Fibroblast of upper back skin (primary cell): ENCODE data around the gene TCL1A.
"Not testable (repeated sequence)": the region's sequence is repeated elsewhere in the genome, so short reads cannot be mapped to it uniquely, and the experiment has no call there.

ENCODE experiments used
- DNase-seq: peaks from one replicate; pipeline ENCODE4 v3.0.0-alpha.2; 2013

TCL1A gene

DNA sequence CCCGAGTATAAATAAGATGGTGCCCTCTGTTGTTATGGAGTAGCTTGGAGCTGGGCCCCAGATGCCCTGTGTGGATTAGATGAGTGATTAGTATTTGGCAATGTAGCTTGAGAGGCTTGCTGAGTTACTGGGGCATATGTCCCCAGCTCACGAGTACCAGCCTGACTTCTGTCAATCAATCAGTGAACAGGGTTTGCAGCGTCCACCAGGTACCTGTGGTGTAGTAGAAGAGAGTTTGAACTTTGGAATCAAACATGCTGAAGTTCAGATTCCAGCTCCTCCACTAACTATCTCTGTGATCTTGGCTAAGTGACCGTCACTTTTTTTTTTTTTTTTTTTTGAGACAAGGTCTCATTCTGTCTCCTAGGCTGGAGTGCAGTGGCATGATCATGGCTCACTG lies 39.3 kb downstream of the TCL1A start:
- no peak for DNase-seq

DNA sequence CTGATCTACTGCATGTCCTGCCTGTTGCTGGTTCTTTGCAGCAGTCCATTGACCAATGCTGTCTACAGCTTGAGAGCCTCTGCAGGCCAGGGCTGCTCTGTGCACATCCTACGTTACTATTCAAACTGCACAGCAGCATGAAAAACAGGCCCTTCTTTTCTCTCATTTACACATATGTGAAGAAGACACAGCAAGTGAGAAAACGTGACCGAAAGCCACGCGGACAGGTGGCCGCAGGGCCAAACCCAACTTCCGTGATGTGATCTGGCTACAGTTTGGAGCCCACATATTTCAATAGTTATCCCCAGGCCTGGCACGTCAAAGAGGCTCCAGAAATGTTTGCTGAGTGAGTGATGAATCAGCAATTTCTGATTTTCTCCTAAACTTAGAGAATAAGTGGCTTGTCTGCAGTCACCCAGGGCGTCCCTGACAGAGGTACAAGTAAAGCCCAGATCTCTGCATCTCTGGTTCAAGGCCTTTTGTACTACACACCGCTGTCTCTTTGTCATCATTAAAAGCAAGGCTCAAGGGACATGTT lies 45.6 kb downstream of the TCL1A start:
- DNase-seq = no peak

DNA sequence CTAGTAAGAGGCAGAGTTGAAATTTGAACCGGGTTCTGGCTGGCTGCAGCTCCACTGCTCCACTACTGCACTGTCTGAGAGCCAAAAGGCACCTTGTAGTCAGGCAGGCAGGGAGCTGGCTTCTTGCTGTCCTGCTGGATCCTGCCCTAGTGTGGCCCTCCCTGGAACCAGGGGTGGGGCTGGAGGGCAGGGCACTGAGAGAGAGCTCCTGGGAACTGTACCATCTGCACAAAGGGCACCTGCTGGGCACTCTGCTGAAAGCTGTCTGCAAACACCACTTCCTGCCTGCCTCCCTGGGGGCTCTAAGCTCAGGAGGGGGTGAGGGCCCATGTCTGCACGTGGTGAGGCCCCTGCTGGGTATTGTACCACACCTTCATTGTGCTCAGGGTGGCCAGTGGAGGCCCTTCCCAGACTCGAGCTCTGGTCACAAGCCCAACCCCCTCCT lies 46.7 kb downstream of the TCL1A start:
- DNase-seq = no peak

DNA sequence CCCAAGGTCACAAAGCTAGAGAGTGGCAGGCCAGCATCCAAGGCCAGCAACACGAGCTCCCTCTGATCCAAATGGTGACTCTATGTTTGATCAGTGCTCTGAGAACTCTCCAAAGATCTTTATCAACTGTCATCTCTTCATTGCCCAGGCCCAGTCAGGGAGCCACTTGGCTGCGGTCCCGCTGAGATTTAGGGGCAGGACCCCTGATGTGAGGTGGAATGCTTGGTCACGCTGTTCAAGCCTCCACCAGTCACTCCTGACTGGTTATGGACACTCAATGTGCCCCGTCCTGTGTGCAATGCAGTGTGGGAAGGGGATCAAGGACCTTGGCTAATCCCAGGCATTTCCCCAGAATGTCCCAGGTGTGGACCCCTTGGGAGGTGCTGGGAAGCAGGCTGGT lies 47.5 kb downstream of the TCL1A start:
- no peak for DNase-seq

DNA sequence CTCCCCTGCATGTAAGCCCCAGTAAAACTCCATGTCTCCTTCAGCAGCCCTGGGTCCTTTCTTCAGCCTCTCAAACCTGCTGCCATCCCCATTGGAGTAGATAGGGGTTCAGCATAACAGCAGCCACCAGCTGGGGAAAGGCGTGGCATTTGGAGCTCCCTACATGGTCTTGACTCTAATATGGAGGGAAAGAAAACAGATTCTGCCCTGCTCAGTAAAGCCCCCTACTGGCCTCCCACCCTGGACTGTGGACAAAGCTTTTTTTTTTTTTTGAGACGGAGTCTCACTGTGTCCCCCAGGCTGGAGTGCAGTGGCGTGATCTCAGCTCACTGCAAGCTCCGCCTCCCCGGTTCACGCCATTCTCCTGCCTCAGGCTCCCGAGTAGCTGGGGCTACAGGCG lies 48.4 kb downstream of the TCL1A start:
- DNase-seq = not testable (repeated sequence)

DNA sequence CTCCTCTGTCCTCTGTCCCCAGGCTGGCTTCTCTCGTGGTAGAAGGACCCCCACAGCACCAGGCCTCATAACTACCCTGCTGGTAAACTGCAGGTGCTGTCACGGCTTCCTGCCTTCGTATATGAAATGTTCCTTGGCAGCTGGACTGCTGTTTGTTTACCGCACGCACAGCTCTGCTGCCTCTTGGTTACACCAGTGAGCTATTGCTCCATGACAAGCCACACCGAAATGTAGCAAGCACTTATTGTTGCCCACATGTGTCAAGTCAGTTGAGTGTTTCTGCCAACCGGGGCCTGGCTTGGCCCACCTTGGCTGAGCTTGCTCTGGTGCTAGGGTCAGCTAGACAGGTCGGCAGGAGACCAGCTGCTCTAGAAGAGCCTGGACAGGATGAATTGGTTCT lies 49.4 kb downstream of the TCL1A start:
- DNase-seq = no peak

DNA sequence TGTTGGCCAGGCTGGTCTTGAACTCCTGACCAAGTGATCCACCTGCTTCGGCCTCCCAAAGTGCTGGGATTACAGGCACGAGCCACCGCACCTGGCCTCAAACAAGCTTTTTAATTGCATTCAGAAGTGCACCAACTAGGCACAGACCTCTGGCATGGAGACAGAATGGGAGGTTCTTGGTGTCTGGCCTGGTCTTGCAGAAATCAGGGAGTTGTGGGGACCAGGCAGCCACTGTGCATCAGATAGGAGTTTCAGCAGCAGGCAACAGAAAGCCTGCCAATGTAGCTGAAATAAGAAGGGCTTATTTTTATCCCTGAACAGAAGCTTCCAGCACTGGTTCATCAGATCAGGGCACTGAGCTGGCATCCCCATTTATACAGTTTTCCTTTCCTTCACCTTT lies 49.9 kb downstream of the TCL1A start:
- DNase-seq = no peak

DNA sequence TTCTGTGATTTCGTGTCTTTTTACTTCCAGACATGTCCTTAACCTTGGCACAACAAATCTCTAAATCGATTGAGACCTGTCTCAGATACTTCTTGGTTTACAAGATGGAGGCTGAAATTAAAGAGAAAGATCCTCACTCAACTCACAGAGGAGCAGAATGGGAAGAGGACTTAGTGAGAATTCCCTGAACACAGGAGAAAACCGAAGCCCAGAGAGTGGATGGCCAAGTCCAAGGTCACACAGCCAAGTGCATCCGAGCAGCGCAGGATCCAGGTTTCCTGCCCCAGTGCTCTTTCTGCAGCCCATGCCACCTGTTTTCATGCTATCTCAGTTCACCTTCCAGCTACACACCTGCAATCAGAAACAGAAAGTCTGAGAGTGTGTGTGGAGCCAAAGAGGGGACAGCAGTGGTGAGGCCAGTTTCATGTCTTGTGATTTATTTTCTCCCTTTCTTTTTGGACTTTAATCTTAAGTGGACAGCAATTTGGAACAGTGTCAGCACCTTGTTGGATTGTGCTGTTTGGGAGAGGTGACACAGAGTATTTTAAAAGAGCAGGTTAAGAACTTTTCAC lies 50.6 kb downstream of the TCL1A start:
- no peak for DNase-seq

DNA sequence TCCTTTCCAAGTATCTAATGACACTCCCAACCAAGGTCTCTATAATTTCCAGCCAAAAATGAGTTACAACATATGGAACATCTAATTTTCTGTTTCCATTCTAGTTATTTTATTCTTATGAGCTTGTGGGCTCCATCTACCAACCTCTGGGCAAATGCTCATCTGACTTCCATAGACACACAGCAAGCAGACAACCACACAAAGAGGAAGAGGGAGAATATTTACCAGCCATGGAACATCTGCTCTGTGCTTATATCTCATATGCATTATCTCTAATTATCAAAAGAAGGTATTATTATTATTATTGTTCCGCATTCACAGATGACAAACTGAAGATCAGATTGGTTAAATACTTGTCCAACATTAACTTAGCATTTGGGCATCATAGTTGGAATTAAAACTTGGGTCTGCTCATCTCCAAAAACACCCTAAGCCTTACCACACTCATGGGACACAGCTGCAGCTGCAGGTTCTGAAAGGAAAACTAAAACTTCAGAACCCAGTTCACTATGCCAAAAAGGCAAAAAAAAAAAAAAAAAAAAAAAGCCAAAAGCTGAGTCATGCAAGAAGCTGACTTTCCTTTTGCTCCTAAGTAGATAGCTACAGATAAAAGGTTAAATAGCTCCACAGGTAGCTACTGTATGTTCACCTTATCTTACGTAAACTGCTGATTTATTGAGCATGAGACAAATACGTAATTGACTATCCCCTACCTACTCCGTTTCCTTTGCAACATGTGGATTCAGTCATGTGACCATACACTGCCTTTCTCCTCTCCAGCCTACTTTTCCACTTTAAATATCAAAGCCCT lies 51.3 kb downstream of the TCL1A start:
- no peak for DNase-seq

DNA sequence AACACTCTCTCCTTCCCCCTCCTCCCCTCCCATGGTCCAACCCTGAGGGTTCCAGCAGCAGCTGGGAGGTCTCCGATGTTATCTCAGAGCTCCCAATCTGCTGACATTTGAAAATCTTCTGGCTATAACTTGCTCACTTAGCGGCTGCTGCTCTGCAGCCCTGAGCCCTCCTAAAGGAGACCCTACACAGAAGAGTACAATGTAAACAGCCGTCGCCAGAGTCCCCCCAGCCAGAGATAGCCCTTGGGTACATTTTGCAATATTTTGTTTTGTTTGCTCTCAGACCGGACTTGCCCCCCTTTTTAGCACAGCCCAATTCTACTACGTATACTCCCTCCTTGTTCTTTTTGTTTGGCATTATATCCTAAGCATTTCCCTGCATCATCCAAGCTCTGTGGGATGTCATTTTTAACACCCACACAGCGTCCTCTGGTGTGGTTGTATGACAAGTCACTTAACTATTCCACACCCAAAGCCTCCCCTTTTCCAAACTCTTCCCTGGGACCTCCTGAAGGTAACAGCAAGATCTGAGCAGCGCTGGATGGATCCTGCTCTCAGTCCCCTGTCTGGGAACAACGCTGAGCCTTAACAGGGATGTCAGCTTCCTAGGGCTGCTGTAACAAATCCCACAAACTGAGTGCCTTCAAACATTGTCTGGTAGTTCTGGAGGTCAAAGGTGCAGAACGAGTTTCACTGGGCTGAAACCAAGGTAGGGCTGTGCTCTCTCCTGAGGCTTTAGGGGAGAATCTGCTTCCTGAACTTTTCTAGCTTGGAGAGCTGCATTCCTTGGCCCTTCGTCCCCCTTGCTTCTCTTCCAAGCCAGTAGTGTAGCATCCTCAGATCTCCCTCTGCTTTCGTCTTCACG lies 53.0 kb downstream of the TCL1A start:
- no peak for DNase-seq

DNA sequence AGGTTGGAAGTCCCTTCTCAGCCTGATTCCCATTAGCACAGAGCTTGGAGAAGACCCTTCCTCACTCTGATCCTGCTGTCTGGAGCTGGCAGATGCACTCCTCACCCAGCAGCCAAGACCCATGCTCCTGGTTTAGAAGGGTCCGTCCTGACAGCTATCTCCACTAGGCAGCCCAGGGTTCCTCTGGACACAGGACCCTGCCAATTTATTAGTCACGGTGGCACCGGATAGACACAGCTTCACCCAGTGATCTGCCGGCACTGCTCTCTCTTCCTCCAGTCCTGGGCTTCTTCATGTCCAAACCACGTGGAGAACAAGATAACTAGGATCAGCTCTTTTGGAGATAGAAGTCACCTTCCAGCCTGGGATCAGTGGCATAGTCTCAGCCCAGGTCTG lies 53.9 kb downstream of the TCL1A start:
- no peak for DNase-seq
